Measurements from ENCODE around the gene PNMA8B.

DNA sequence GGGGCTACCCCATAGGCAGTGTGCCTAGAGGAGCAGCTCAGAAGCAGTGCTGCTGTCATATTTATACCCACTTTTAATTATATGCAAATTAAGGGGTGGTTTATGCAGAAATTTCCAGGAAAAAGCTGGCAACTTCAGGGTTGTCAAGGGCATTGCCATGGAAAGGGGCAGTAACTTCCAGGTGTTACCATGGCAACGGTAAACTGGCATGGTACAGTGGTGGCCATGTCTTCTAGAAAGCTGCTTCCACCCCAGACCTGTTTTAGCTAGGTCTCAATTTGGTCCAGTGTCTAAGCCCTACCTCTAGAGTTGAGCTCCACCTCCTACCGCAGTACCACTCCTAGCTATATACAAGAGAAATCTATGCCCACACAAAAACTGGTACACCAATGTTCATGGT, 35.6 kb downstream of the PNMA8B start:
- TF ChIP-seq, protein P1, sequence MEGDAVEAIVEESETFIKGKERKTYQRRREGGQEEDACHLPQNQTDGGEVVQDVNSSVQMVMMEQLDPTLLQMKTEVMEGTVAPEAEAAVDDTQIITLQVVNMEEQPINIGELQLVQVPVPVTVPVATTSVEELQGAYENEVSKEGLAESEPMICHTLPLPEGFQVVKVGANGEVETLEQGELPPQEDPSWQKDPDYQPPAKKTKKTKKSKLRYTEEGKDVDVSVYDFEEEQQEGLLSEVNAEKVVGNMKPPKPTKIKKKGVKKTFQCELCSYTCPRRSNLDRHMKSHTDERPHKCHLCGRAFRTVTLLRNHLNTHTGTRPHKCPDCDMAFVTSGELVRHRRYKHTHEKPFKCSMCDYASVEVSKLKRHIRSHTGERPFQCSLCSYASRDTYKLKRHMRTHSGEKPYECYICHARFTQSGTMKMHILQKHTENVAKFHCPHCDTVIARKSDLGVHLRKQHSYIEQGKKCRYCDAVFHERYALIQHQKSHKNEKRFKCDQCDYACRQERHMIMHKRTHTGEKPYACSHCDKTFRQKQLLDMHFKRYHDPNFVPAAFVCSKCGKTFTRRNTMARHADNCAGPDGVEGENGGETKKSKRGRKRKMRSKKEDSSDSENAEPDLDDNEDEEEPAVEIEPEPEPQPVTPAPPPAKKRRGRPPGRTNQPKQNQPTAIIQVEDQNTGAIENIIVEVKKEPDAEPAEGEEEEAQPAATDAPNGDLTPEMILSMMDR (IDR thresholded peaks at IDR 0.05; ENCODE audit: insufficient read depth, low read depth, low read length) = no peak
- no peak for TF ChIP-seq EZH2 (IDR thresholded peaks at IDR 0.05; ENCODE audit: insufficient read depth, low read length)
